Esophagus squamous epithelium (tissue), 4 donors: Measurements from ENCODE around the gene SPTBN4.
"Not testable (repeated sequence)": the region's sequence is repeated elsewhere in the genome, so short reads cannot be mapped to it uniquely, and the experiment has no call there.

Experiments used
- CTCF ChIP-seq, 6 experiments: fragments of 450-650 bp in 4 of 6; fragments of 200-600 bp in 2 of 6; sonication (generic) in 2 of 6; IDR thresholded peaks; one replicate each; pipeline ENCODE4 v1.5.1; 2016 to 2019; ENCODE audit warnings: antibody characterized with exemption in 6 of 6, mild to moderate bottlenecking in 4 of 6, moderate library complexity in 4 of 6
- POLR2A ChIP-seq, 4 donors: fragments of 450-650 bp; IDR thresholded peaks; one replicate each; pipeline ENCODE4 v1.6.1; 2017; ENCODE audit warnings: antibody characterized with exemption in 4 of 4, mild to moderate bottlenecking in 4 of 4, moderate library complexity in 3 of 4

GRCh38 chr19:40430242-40430641, 36.6 kb upstream of the SPTBN4 start:
- not testable (repeated sequence) for TF ChIP-seq CTCF, POLR2A (IDR thresholded peaks at IDR 0.05)
